NT2/D1 (cell line): ENCODE data around the gene APOL6.

Source experiments
- DNase-seq: peaks from one replicate; pipeline ENCODE4 v3.0.0-alpha.2; 2011; ENCODE audit warnings: low read depth, low spot score
- H3K27me3 ChIP-seq: 2 replicates; pipeline ENCODE4 v1.6.0; 2011; ENCODE audit warnings: mild to moderate bottlenecking; ENCODE audit not compliant: insufficient read length, insufficient read depth
- H3K36me3 ChIP-seq: 2 replicates; pipeline ENCODE4 v1.6.1; 2011; ENCODE audit warnings: mild to moderate bottlenecking, low read length, mixed read lengths; ENCODE audit not compliant: insufficient read depth, insufficient read length
- H3K4me1 ChIP-seq: 2 replicates; pipeline ENCODE4 v1.5.1; 2011; ENCODE audit not compliant: insufficient read depth, insufficient read length
- H3K4me3 ChIP-seq: 2 replicates; pipeline ENCODE4 v1.5.1; 2011; ENCODE audit warnings: low read depth; ENCODE audit not compliant: insufficient read length
- H3K9ac ChIP-seq: 2 replicates; pipeline ENCODE4 v1.6.0; 2011; ENCODE audit warnings: low read depth; ENCODE audit not compliant: insufficient read length
- H3K9me3 ChIP-seq: 2 replicates; pipeline ENCODE4 v1.5.1; 2011; ENCODE audit warnings: mild to moderate bottlenecking, low read length; ENCODE audit not compliant: insufficient read depth
- SUZ12 ChIP-seq: IDR thresholded peaks from 2 replicates; pipeline ENCODE4 v1.6.1; 2011; ENCODE audit not compliant: insufficient read length, insufficient read depth; ENCODE audit errors: extremely low read depth
- YY1 ChIP-seq: IDR thresholded peaks from 2 replicates; pipeline ENCODE4 v1.6.1; 2011; ENCODE audit not compliant: insufficient read length, insufficient read depth
- ZNF274 ChIP-seq: IDR thresholded peaks from 2 replicates; pipeline ENCODE4 v1.6.1; 2011; ENCODE audit warnings: mild to moderate bottlenecking, low read depth, low read length

Gene APOL6

DNA sequence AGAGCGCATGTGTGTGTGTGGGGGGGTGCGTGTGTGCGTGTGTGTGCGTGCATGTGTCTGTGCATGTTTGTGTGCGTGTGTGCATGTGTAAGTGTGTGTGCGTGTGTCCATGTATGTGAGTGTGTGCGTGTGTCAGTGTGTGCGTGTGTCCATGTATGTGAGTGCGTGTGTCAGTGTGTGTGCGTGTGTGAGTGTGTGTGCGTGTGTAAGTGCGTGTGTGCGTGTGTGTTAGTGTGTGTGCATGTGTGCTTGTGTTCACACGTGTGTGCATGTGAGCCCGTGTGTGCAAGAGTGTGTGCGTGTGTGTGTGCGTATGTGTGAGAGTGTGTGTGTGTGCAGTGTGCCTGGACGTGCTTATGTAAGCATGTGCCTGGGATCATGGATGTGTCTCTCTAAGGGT is 14.7 kb upstream of the APOL6 start:
- Histone ChIP-seq H3K9me3 (no peaks in the 10 kb centered on the region), H3K27me3 (no peaks in the 10 kb centered on the region), H3K4me1 (peaks cover 15% of the 10 kb centered on the region), H3K4me3 (no peak overlapping the region), H3K9ac (no peak overlapping the region), H3K36me3 (no peaks in the 10 kb centered on the region)
- TF ChIP-seq YY1, result no peak
- no peak for TF ChIP-seq ZNF274
- TF ChIP-seq SUZ12, result no peak
- no peak for DNase-seq

DNA sequence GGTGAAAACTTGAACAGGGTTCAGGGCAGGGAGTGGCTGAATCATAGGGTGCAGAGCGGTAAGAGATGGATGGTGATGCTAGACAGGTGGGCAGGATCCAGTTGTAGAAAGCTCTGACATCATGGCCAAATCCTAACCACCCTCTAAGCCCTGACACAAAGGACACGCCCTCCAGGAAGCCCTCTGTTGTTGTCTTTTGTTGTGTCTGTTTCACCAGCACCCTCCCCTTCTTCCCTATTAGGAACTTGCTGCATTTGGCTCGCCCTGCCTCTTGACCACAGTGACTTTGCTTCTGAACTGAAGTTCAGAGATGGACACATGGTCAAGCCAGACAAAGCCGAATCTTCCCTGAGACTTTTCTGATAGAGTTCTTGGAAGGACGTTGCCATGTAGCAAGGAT is 14.2 kb upstream of the APOL6 start:
- Histone ChIP-seq H3K27me3 (no peaks in the 10 kb centered on the region), H3K9me3 (no peaks in the 10 kb centered on the region), H3K36me3 (no peaks in the 10 kb centered on the region), H3K4me1 (peaks cover 15% of the 10 kb centered on the region), H3K9ac (no peak overlapping the region), H3K4me3 (no peak overlapping the region)
- no peak for DNase-seq
- TF ChIP-seq SUZ12, result no peak
- no peak for TF ChIP-seq ZNF274
- TF ChIP-seq YY1, result no peak

- no peak overlapping the region for H3K4me3 ChIP-seq
- no peaks in the 10 kb centered on the region for H3K27me3 ChIP-seq
- H3K36me3 ChIP-seq, result no peaks in the 10 kb centered on the region
- no peaks in the 10 kb centered on the region for H3K9me3 ChIP-seq
- no peak for DNase-seq
- H3K4me1 ChIP-seq, result peaks cover 15% of the 10 kb centered on the region
- H3K9ac ChIP-seq, result no peak overlapping the region
- TF ChIP-seq SUZ12, result no peak
- no peak for TF ChIP-seq ZNF274
- no peak for TF ChIP-seq YY1
Measured at GRCh38 chr22:35634943-35635540, 13.2 kb upstream of the APOL6 start.

GRCh38 chr22:35637254-35637653 is 11.0 kb upstream of the APOL6 start:
- H3K27me3 ChIP-seq, result no peaks in the 10 kb centered on the region
- H3K9ac ChIP-seq, result no peak overlapping the region
- no peak overlapping the region for H3K4me3 ChIP-seq
- DNase-seq, result no peak
- no peaks in the 10 kb centered on the region for H3K36me3 ChIP-seq
- TF ChIP-seq YY1 (no peak), SUZ12 (no peak), ZNF274 (no peak)
- H3K9me3 ChIP-seq, result no peaks in the 10 kb centered on the region
- peaks cover 15% of the 10 kb centered on the region for H3K4me1 ChIP-seq

GRCh38 chr22:35638001-35638400 is 10.2 kb upstream of the APOL6 start:
- H3K4me3 ChIP-seq, result no peak overlapping the region
- TF ChIP-seq SUZ12 (no peak), YY1 (no peak), ZNF274 (no peak)
- H3K36me3 ChIP-seq, result no peaks in the 10 kb centered on the region
- peaks cover 15% of the 10 kb centered on the region for H3K4me1 ChIP-seq
- no peak overlapping the region for H3K9ac ChIP-seq
- H3K27me3 ChIP-seq, result no peaks in the 10 kb centered on the region
- DNase-seq, result no peak
- H3K9me3 ChIP-seq, result no peaks in the 10 kb centered on the region

GRCh38 chr22:35638410-35638809 is 9.8 kb upstream of the APOL6 start:
- Histone ChIP-seq H3K9ac (no peak overlapping the region), H3K4me1 (peaks cover 12% of the 10 kb centered on the region), H3K27me3 (no peaks in the 10 kb centered on the region), H3K9me3 (no peaks in the 10 kb centered on the region), H3K4me3 (no peak overlapping the region), H3K36me3 (no peaks in the 10 kb centered on the region)
- no peak for TF ChIP-seq ZNF274
- no peak for TF ChIP-seq SUZ12
- TF ChIP-seq YY1, result no peak
- DNase-seq, result no peak

DNA sequence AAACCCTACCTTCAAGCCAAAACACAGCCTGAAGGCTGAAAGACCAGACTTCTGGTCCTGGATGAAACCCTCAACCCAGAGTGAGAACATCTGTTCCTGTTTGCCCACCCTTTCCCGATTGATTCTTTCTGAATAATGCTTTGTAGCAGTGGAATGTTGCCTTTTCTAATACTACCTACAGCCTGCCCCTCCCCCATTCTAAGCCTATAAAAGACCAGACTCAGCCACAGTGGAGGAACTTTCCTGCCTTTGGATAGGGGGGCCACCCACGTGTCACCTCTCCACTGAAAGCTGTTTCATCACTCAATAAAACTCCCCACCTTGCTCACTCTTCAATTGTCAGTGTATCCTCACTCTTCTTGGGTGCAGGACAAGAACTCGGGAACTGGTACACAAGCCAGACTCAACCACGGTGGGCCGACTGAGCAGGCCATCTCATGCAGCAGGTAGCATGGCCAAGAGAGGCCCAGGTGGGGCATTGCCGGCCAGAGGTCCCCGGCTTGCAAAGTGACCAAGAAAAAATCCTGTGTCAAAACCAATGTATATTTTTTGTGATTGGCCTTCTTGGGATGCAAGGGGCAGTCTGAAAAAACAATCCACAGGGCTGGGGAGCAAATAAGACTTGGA is 6.6 kb upstream of the APOL6 start:
- TF ChIP-seq SUZ12, result no peak
- TF ChIP-seq ZNF274, result no peak
- TF ChIP-seq YY1, result no peak
- Histone ChIP-seq H3K4me1 (peaks cover 8% of the 10 kb centered on the region), H3K9me3 (no peaks in the 10 kb centered on the region), H3K4me3 (no peak overlapping the region), H3K9ac (no peak overlapping the region), H3K36me3 (no peaks in the 10 kb centered on the region), H3K27me3 (no peaks in the 10 kb centered on the region)
- DNase-seq, result no peak
